HepG2 (cell line): ENCODE measurements around the gene USP35. TPM values are rescaled to one million over a fixed set of nuclear protein-coding genes. Genes with fewer than 3 reads are reported as not detected.

Experiments
- ARID4A ChIP-seq: sonication (generic); formaldehyde crosslinking; IDR thresholded peaks from 2 replicates; pipeline ENCODE4 v1.5.0; 2020; ENCODE audit warnings: mild to moderate bottlenecking, missing genetic modification reagents, borderline replicate concordance
- ELK4 ChIP-seq: sonication (generic); formaldehyde crosslinking; IDR thresholded peaks from 2 replicates; pipeline ENCODE4 v1.9.0; 2021; ENCODE audit warnings: missing genetic modification reagents, borderline replicate concordance
- HDAC1 ChIP-seq: sonication (generic); formaldehyde crosslinking; IDR thresholded peaks from 2 replicates; pipeline ENCODE4 v1.5.1; 2020; ENCODE audit warnings: mild to moderate bottlenecking, missing genetic modification reagents
- MIER3 ChIP-seq: IDR thresholded peaks from 2 replicates; pipeline ENCODE4 v1.6.1; 2016; ENCODE audit warnings: missing compliant biosample characterization, borderline replicate concordance
- SOX13 ChIP-seq, 3 experiments: fragments of 450-650 bp in 1 of 3; sonication (generic) in 1 of 3; formaldehyde crosslinking in 1 of 3; IDR thresholded peaks in 2 of 3; conservative IDR thresholded peaks in 1 of 3; 2 replicates each; pipeline versions ENCODE4 v1.5.0 to v1.6.1; 2016 to 2020; ENCODE audit warnings: antibody characterized with exemption in 1 of 3, mild to moderate bottlenecking in 1 of 3, missing compliant biosample characterization in 1 of 3, missing genetic modification reagents in 1 of 3, moderate library complexity in 1 of 3
- TBX2 ChIP-seq: sonication (generic); formaldehyde crosslinking; IDR thresholded peaks from 2 replicates; pipeline ENCODE4 v1.5.0; 2020; ENCODE audit warnings: missing genetic modification reagents, mild to moderate bottlenecking, borderline replicate concordance
- USF2 ChIP-seq, 2 experiments: sonication (generic) in 1 of 2; formaldehyde crosslinking in 1 of 2; IDR thresholded peaks; 2 replicates each; pipeline versions ENCODE4 v1.5.1 to v1.6.1; 2011 to 2020; ENCODE audit warnings: borderline replicate concordance in 1 of 2, low read depth in 1 of 2, low read length in 1 of 2, mild to moderate bottlenecking in 1 of 2, missing genetic modification reagents in 1 of 2, moderate library complexity in 1 of 2
- ZBTB21 ChIP-seq: sonication (generic); formaldehyde crosslinking; IDR thresholded peaks from 2 replicates; pipeline ENCODE4 v1.4.0; 2020; ENCODE audit warnings: missing genetic modification reagents
- ZHX2 ChIP-seq, 2 experiments: sonication (generic) in 1 of 2; formaldehyde crosslinking in 1 of 2; IDR thresholded peaks; 2 replicates each; pipeline versions ENCODE4 v1.6.1 to v1.9.0; 2014 to 2022; ENCODE audit warnings: antibody characterized with exemption in 1 of 2, borderline replicate concordance in 1 of 2, inconsistent platforms in 1 of 2, low read depth in 1 of 2, missing genetic modification reagents in 1 of 2
- ZNF124 ChIP-seq: sonication (generic); formaldehyde crosslinking; IDR thresholded peaks from 2 replicates; pipeline ENCODE4 v1.4.0; 2020; ENCODE audit warnings: missing genetic modification reagents
- ZNF550 ChIP-seq: sonication (generic); formaldehyde crosslinking; IDR thresholded peaks from 2 replicates; pipeline ENCODE4 v1.4.0; 2020; ENCODE audit warnings: mild to moderate bottlenecking, missing genetic modification reagents, borderline replicate concordance
- ZNF644 ChIP-seq: IDR thresholded peaks from 2 replicates; pipeline ENCODE4 v1.6.1; 2016; ENCODE audit warnings: low read depth
- ZNF83 ChIP-seq: sonication (generic); formaldehyde crosslinking; IDR thresholded peaks from 2 replicates; pipeline ENCODE4 v1.4.0; 2020; ENCODE audit warnings: missing genetic modification reagents, mild to moderate bottlenecking, borderline replicate concordance
- polyA plus RNA-seq, 8 experiments: library from polyadenylated mRNA; depleted of rRNA in 3 of 8; stranded (reverse) in 7 of 8; unstranded in 1 of 8; fragments of >200 nt; fragmentation: Illumina TruSeq in 4 of 8; extraction: Trizol in 4 of 8; gene quantifications; 2 replicates each; pipeline versions ENCODE4 v1.2.1 to v1.2.3, GENCODE V29; 2011 to 2016; ENCODE audit warnings: low read depth in 4 of 8, missing spikeins in 1 of 8, mixed read lengths in 1 of 8; ENCODE audit not compliant: insufficient read depth in 1 of 8
- total RNA-seq, 5 experiments: library from RNA; depleted of rRNA; stranded (reverse); fragments of >200 nt; fragmentation: Illumina TruSeq; extraction: Trizol; gene quantifications; 2 replicates each; pipeline ENCODE4 v1.2.3, GENCODE V29; 2016; ENCODE audit warnings: low read depth in 1 of 5

USP35 gene
- total and polyA plus RNA-seq, 2 of the 13 experiments (the other 11 are each of a cell fraction or from before 2014, with no cell fraction given), result 4.6 to 7.7 TPM

GRCh38 chr11:78170874-78171549, 17.7 kb upstream of the USP35 start (continued):
- TF ChIP-seq USF2 (IDR thresholded peaks at IDR 0.05; ENCODE audit: low read depth, low read length), result no peak
- TF ChIP-seq USF2 (CRISPR knock-in tag; IDR thresholded peaks at IDR 0.05; ENCODE audit: borderline replicate concordance), result no peak
- no peak for TF ChIP-seq ZNF550 (CRISPR knock-in tag)
- no peak for TF ChIP-seq ARID4A
- TF ChIP-seq ZBTB21 (CRISPR knock-in tag), result no peak
- TF ChIP-seq ZNF124 (CRISPR knock-in tag), result no peak
- TF ChIP-seq HDAC1 (CRISPR knock-in tag), result peak; percentile 72
- TF ChIP-seq TBX2 (CRISPR knock-in tag), result 0 out of 2 replicates have a peak, but pooled peaks have one; percentile 42
- TF ChIP-seq SOX13 (IDR thresholded peaks at IDR 0.05), result no peak
- peak in 1 of 2 experiments; percentile 81; a peak in 2 of 4 replicates for TF ChIP-seq SOX13 (CRISPR knock-in tag; conservative IDR thresholded peaks at IDR 0.05 in 1 of 2, IDR thresholded peaks at IDR 0.05 in 1 of 2)
- no peak for TF ChIP-seq ZHX2 (IDR thresholded peaks at IDR 0.05; ENCODE audit: low read depth)
- TF ChIP-seq ZHX2 (CRISPR knock-in tag; IDR thresholded peaks at IDR 0.05; ENCODE audit: borderline replicate concordance), result no peak
- no peak for TF ChIP-seq ELK4 (CRISPR knock-in tag)
- TF ChIP-seq ZNF83 (CRISPR knock-in tag), result no peak
- TF ChIP-seq ZNF644 (CRISPR knock-in tag), result no peak
- no peak for TF ChIP-seq MIER3 (CRISPR knock-in tag)
